Activated naive CD8-positive, alpha-beta T cell treated with anti-CD3 and anti-CD28 coated beads for 36 hours (primary cell): ENCODE measurements around the gene MAP3K13. TPM values are rescaled to one million over a fixed set of nuclear protein-coding genes. Genes with fewer than 3 reads are reported as not detected.
A peak's percentile ranks its signal among the peaks of the same experiment; 100 is the strongest.

ENCODE experiments used
- DNase-seq: peaks from one replicate; pipeline ENCODE4 v3.0.0; 2021
- H3K27ac Mint-ChIP-seq: one replicate; pipeline ENCODE4 v1.8.0; 2022; ENCODE audit warnings: mild to moderate bottlenecking, moderate library complexity, mixed read lengths
- H3K27me3 Mint-ChIP-seq: one replicate; pipeline ENCODE4 v1.8.0; 2022; ENCODE audit warnings: mild to moderate bottlenecking, mixed read lengths
- H3K36me3 Mint-ChIP-seq: one replicate; pipeline ENCODE4 v1.8.0; 2021; ENCODE audit warnings: mild to moderate bottlenecking, mixed read lengths
- H3K4me1 Mint-ChIP-seq: one replicate; pipeline ENCODE4 v1.8.0; 2021; ENCODE audit warnings: mixed read lengths
- H3K4me3 Mint-ChIP-seq: one replicate; pipeline ENCODE4 v1.8.0; 2022; ENCODE audit warnings: mild to moderate bottlenecking, moderate library complexity, mixed read lengths
- H3K9me3 Mint-ChIP-seq: one replicate; pipeline ENCODE4 v1.8.0; 2022; ENCODE audit warnings: mixed read lengths
- total RNA-seq, 2 experiments: library from RNA; stranded (reverse); gene quantifications; one replicate each; pipeline ENCODE4 v1.2.3, GENCODE V29; 2021

The MAP3K13 gene
- total RNA-seq, 2 experiments from 2014 or later: 13.8 to 14.8 TPM

- Mint-ChIP-seq H3K4me1 (no peaks in the 10 kb centered on the region), H3K27me3 (peaks cover 22% of the 10 kb centered on the region), H3K36me3 (no peaks in the 10 kb centered on the region), H3K27ac (no peak overlapping the region), H3K4me3 (no peak overlapping the region), H3K9me3 (no peaks in the 10 kb centered on the region)
- no peak for DNase-seq
Observed at GRCh38 chr3:185521349-185522138, 158.6 kb downstream of the MAP3K13 start.

- H3K36me3 Mint-ChIP-seq: peaks cover 1% of the 10 kb centered on the region
- no peak overlapping the region for H3K4me3 Mint-ChIP-seq
- DNase-seq: no peak
- no peak overlapping the region for H3K27ac Mint-ChIP-seq
- H3K27me3 Mint-ChIP-seq: peaks cover 24% of the 10 kb centered on the region
- H3K4me1 Mint-ChIP-seq: no peaks in the 10 kb centered on the region
- no peaks in the 10 kb centered on the region for H3K9me3 Mint-ChIP-seq
Observed at GRCh38 chr3:185526349-185526951, 163.5 kb downstream of the MAP3K13 start.

GRCh38 chr3:185527364-185527763 is 164.4 kb downstream of the MAP3K13 start:
- no peak for DNase-seq
- Mint-ChIP-seq H3K36me3 (peaks cover 1% of the 10 kb centered on the region), H3K9me3 (no peaks in the 10 kb centered on the region), H3K4me1 (no peaks in the 10 kb centered on the region), H3K27ac (no peak overlapping the region), H3K27me3 (peaks cover 19% of the 10 kb centered on the region), H3K4me3 (no peak overlapping the region)

- Mint-ChIP-seq H3K27ac (no peak overlapping the region), H3K9me3 (no peaks in the 10 kb centered on the region), H3K27me3 (peaks cover 18% of the 10 kb centered on the region), H3K36me3 (peaks cover 1% of the 10 kb centered on the region), H3K4me3 (no peak overlapping the region), H3K4me1 (no peaks in the 10 kb centered on the region)
- no peak for DNase-seq
Observed at GRCh38 chr3:185528532-185528931, 165.6 kb downstream of the MAP3K13 start.

- H3K4me3 Mint-ChIP-seq: no peak overlapping the region
- H3K9me3 Mint-ChIP-seq: no peaks in the 10 kb centered on the region
- H3K36me3 Mint-ChIP-seq: peaks cover 1% of the 10 kb centered on the region
- no peak for DNase-seq
- no peaks in the 10 kb centered on the region for H3K4me1 Mint-ChIP-seq
- H3K27ac Mint-ChIP-seq: no peak overlapping the region
- H3K27me3 Mint-ChIP-seq: peaks cover 9% of the 10 kb centered on the region
Observed at GRCh38 chr3:185530856-185531255, 167.9 kb downstream of the MAP3K13 start.

GRCh38 chr3:185532901-185533300 is 170.0 kb downstream of the MAP3K13 start:
- Mint-ChIP-seq H3K27ac (no peak overlapping the region), H3K27me3 (peaks cover 4% of the 10 kb centered on the region), H3K9me3 (peaks cover 1% of the 10 kb centered on the region), H3K4me3 (no peak overlapping the region), H3K36me3 (peaks cover 4% of the 10 kb centered on the region), H3K4me1 (peaks cover 8% of the 10 kb centered on the region)
- no peak for DNase-seq

- peaks cover 8% of the 10 kb centered on the region for H3K4me1 Mint-ChIP-seq
Observed at GRCh38 chr3:185534511-185534910, 171.6 kb downstream of the MAP3K13 start.

GRCh38 chr3:185537369-185537970 is 174.5 kb downstream of the MAP3K13 start:
- peak; percentile 22 for DNase-seq
- no peaks in the 10 kb centered on the region for H3K27me3 Mint-ChIP-seq
- peaks cover 8% of the 10 kb centered on the region for H3K4me1 Mint-ChIP-seq
- H3K9me3 Mint-ChIP-seq: peaks cover 1% of the 10 kb centered on the region
- peaks cover 3% of the 10 kb centered on the region for H3K36me3 Mint-ChIP-seq
- H3K4me3 Mint-ChIP-seq: peak overlapping the region; percentile 27
- H3K27ac Mint-ChIP-seq: peak overlapping the region; percentile 82

More at GRCh38 chr3:185534511-185534910, 171.6 kb downstream of the MAP3K13 start:
- H3K9me3 Mint-ChIP-seq: peaks cover 1% of the 10 kb centered on the region
- no peak overlapping the region for H3K27ac Mint-ChIP-seq
- DNase-seq: no peak
- peaks cover 3% of the 10 kb centered on the region for H3K36me3 Mint-ChIP-seq
- H3K4me3 Mint-ChIP-seq: no peak overlapping the region
- peaks cover 4% of the 10 kb centered on the region for H3K27me3 Mint-ChIP-seq

Other genes with a start within 250 kb of the MAP3K13 start
- under 1 TPM; 0.06 TPM for gene C3orf70, start 210.1 kb upstream of the MAP3K13 start, total RNA-seq
- 1 to 10 TPM; 5.4 to 6.1 TPM for gene EHHADH, start 109.1 kb upstream of the MAP3K13 start, total RNA-seq
- 10 to 100 TPM; 18.4 to 20.0 TPM for gene TMEM41A, start 135.9 kb downstream of the MAP3K13 start, total RNA-seq
- gene LIPH, start 189.5 kb downstream of the MAP3K13 start, total RNA-seq: not detected
- gene SENP2, start 223.2 kb downstream of the MAP3K13 start, total RNA-seq: 10 to 100 TPM; 35.2 to 36.4 TPM